ENCODE data around the gene NACC2.

The NACC2 gene

GRCh38 chr9:136020206-136020605 is 74.9 kb downstream of the NACC2 start:
- DNase-seq, result no peak

- DNase-seq, result no peak
These were observed 75.4 kb downstream of the NACC2 start for GRCh38 chr9:136019681-136020060.

- DNase-seq, result no peak
These were observed 75.9 kb downstream of the NACC2 start for GRCh38 chr9:136019041-136019680.

DNA sequence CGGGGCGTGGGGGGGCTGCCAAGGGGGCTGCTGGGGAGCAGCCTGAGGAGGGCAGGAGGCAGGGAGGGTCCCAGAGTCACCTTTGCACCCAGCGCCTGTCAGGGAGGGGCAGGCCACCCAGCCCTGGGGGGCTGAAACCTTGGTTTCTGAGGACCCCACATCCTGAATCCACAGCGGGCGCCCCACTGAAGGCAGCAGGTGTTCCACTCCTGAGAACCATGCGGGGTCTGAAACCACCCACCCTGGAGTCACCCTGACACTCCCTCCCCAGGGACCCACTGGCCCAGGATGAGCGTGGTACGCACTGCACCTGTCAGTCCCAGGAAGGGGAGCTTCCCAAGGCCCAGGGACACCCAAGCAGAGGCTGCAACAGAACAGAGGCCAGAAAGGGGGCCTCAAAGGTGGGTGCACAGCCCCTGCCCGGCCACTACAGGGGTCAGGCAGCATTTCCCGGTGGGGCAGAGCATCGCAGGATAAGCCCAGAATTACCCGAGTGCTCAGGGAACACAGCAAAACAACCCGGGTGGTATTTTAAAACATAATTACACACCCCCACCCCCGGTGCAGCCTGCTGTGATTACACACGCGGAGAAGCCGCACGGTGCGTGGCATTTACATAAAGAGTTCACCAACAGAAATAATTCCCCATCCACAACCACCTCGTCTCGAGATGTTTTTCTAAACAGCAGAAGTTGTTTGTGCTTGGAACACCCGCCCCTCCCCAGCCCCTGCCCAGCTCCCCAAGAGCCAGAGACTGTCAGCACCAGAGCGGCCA is 76.6 kb downstream of the NACC2 start:
- no peak for DNase-seq

- DNase-seq, result no peak
These were observed 77.5 kb downstream of the NACC2 start for GRCh38 chr9:136017289-136018190.

GRCh38 chr9:136016572-136017288 is 78.4 kb downstream of the NACC2 start:
- DNase-seq, result no peak

GRCh38 chr9:136015656-136016571 is 79.2 kb downstream of the NACC2 start:
- no peak for DNase-seq

GRCh38 chr9:136014924-136015633 is 80.0 kb downstream of the NACC2 start:
- no peak for DNase-seq

DNA sequence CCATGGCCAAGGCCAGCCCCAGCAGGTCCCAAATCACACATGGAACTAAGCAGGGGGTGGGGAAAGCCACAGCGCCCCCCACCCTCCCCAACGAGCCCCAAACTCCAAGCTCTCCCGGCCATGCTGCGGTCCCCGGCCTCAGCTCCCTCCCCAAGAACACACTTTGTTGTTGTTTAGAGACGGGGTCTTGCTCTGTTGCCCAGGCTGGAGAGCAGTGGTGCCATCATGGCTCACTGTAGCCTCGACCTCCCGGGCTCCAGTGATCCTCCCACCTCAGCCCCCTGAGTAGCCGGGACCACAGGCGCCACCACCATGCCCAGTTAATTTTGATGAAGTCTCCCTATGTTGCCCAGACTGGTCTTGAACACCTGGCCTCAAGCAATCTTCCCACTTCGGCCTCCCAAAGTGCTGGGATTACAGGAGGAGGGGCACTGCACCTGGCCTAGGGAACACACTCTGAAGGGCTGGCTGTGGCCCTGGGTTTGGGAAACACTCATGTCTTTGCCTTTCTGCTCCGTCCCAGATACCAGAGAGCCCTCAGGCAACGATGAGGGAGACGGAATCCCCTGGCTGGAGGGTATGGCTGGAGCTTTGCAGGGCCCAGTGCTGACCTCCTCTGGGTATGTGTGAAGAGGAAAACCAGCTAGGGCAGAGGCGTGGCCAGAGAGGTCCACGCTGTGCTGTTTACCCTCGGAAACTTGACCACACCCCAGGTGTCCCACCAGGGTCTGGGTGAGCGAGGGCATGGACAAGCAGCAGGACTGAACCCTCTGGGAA is 80.8 kb downstream of the NACC2 start:
- no peak for DNase-seq

DNA sequence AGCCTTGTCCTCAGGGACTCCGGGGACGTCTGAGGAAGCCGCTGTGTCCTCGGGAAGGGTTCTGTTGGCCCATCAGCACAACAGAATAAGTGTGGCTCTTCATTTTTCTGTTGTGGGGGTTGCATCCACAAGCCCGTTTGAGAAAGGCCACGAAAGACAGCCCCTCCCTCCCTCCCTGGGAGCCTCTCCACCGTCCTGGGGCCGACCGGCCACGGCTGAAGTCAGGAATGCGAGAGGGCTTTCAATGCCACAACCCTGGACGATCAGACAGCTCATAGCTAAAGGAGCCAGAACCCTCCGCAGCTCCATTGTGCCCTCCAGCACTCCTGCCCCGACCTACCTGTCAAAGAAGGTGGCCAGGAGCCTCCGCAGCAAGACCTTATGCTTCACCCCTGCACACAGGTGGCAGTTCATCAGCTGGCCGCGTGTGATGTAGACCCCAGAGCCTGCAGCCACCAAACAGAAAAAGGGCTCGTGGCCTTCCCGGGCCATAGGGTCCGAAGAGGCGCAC is 81.5 kb downstream of the NACC2 start:
- DNase-seq, result no peak

DNA sequence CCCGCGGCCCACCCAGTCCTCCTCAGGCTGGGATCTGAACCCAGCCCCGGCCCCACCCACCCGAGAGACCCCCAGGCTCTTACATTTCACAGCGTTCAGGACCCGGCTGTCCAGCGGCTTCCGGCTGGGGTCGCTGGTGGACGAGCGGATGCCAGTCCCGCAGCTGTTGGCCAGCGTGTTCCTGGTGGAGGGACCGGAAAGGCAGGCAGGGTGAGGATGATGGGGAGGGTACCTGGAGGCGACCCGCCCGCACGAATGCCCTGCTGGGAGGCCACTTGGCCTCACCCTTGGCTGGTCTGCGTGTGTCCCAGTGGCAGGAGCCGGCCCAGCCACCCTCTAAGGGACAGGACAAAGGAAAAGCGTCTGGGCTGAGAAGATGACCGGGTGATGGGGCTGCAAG is 82.0 kb downstream of the NACC2 start:
- DNase-seq, result no peak

GRCh38 chr9:136012651-136013050 is 82.4 kb downstream of the NACC2 start:
- no peak for DNase-seq

DNA sequence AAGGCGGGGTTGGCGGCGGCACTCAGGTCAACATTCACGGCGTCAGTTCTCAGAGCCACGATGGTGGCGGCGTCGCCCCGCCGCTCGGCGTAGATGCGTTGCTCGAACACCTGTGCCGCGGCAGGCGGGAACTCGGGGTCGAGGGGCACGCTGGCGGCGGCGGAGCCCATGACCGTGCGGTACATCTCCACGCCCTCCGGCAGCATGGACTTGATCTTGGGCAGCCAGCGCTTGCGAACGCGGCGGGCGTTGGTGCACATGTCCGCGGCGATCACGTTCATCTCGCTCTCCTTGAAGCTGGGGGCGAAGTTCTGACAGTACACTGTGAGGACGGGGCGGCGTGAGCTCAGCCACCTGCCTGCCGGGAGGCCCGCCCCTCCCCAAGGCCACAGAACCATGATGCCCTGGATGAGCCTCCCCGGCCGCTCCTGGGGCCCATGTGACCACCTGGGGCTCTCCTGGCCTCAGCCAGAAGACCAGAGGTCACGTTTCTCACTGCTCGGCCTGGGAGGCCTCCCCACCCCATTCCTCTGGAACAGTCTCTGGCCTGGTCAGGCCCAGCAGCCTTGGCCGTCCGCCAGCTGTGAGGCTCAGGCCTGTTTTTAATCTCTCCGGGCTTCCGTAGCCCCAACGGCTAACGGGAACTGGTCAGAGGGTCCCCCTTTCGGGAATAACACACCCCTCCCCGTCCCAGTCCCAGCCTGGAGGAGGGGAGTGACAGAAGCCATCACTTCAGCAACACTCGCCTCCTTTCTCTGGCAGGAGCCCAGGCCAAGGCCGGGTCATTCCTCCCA is 83.2 kb downstream of the NACC2 start:
- DNase-seq, result no peak

GRCh38 chr9:136011376-136011702 is 83.8 kb downstream of the NACC2 start:
- DNase-seq, result no peak

DNA sequence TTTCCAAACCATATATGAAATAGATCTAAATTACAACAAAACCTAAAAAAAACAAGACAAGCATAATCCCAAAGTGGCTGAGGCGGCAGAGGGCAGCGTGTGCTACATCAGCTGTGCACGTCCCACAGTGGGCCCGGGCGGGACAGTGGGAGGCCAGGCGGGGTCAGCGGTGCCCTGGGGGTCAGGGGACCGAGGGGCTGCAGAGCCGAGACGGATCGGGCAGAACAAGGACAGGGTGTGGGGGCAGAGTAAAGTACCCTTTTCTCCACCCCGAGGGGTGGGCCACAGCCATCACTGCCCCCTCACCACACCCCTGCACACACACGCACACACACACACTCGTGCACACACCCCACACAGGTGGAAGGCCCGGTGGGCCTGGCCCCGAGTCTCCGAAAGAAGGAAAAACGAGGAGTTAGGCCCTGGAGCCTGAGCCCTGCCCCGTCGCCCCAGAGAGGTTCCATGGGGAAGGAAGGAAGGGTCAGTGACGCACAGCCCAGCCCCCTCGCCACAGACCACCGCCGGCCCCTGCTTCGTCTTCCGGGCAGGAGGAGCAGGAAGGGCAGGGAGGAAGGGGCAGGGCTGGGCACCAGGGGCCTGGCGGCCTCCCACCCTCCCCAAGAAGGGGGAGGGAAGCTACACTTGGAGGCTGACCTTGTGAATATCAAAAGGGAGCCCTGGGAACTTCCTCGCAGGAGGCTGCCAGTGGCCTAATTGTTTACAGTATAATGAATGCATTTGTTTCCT is 84.3 kb downstream of the NACC2 start:
- no peak for DNase-seq

DNA sequence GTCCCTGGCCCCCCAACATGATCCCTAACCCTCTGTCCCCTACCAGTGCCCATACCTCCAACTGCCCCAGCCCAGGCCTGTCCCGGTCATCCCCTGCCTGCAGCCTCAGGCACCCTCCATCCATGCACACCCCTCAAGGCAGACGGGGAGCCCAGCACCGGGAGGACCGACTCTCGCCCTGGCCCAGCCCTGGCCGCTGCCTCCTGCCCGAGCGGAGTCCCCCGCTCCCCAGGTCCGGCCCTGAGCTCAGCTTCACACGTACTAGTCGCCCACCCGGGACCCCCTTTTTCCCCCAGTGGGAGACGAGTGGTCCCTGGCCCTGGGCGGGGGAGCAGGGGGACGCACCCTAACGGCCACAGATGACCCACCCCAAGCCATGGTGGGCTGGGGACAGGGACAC is 84.9 kb downstream of the NACC2 start:
- no peak for DNase-seq

DNA sequence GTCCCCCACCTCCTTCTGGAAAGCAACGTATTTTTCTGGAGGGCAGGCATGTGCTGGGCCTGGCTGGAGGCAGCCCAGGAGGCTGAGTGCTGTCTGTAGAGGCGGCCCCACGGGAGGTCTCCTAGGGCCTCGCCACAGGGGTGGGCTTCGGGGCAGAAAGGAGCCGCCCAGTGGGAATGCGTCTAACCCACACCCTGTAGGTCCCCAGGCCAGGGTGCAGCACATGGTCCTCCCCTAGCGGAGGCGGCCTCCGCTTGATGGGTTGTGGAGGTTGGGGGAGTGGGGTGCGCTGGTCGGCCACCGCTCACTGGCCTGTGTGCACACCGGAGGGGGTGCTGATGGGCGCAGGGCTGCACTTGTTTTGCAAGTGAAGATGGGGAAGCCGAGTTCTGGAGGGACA is 85.6 kb downstream of the NACC2 start:
- no peak for DNase-seq

DNA sequence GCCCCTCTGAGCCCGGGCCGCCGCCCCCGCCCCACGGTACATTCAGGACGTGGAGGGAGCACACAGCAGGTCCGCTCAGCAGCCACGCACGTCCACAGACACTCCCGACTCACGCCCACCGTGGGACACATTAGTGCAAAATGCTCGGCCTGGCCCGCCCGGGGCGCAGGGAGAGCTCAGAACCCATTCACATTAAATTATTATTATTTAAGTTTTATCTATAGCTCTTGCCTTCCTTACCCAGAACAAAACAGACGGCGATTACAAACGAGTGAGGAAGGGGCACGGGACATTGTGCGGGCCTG is 86.4 kb downstream of the NACC2 start:
- DNase-seq, result no peak
